ENCODE data around the gene MATK. TPM values are rescaled to one million over a fixed set of nuclear protein-coding genes. Genes with fewer than 3 reads are reported as not detected.
"Not testable (repeated sequence)": the region's sequence is repeated elsewhere in the genome, so short reads cannot be mapped to it uniquely, and the experiment has no call there.

The MATK gene
- total RNA-seq, 1 experiment from 2014 or later, result 3.9 TPM

- Histone ChIP-seq H3K36me3 (no peaks in the 10 kb centered on the region), H3K9me3 (no peaks in the 10 kb centered on the region), H3K4me3 (no peak overlapping the region), H3K27me3 (no peaks in the 10 kb centered on the region)
- DNase-seq, result no peak
These were observed 18.0 kb downstream of the MATK start for GRCh38 chr19:3768015-3768747.

- no peaks in the 10 kb centered on the region for H3K36me3 ChIP-seq
- no peak overlapping the region for H3K4me3 ChIP-seq
- no peak for DNase-seq
- H3K9me3 ChIP-seq, result no peaks in the 10 kb centered on the region
- no peaks in the 10 kb centered on the region for H3K27me3 ChIP-seq
These were observed 19.1 kb downstream of the MATK start for GRCh38 chr19:3767050-3767449.

GRCh38 chr19:3766520-3766919 lies 19.7 kb downstream of the MATK start:
- Histone ChIP-seq H3K36me3 (no peaks in the 10 kb centered on the region), H3K4me3 (no peak overlapping the region), H3K9me3 (no peaks in the 10 kb centered on the region), H3K27me3 (no peaks in the 10 kb centered on the region)
- DNase-seq, result no peak

- H3K4me3 ChIP-seq, DNase-seq, H3K9me3 ChIP-seq, H3K36me3 ChIP-seq, H3K27me3 ChIP-seq: not testable (repeated sequence)
These were observed 20.4 kb downstream of the MATK start for GRCh38 chr19:3765757-3766156.

GRCh38 chr19:3765121-3765520 lies 21.1 kb downstream of the MATK start:
- no peaks in the 10 kb centered on the region for H3K9me3 ChIP-seq
- no peak for DNase-seq
- H3K27me3 ChIP-seq, result no peaks in the 10 kb centered on the region
- H3K4me3 ChIP-seq, result no peak overlapping the region
- no peaks in the 10 kb centered on the region for H3K36me3 ChIP-seq

GRCh38 chr19:3762501-3763459 lies 23.4 kb downstream of the MATK start, which contains the start of gene MRPL54:
MRPL54 (plus strand) TSS chr19:3762682; CDS start chr19:3762701, 19 bp downstream.
- no peaks in the 10 kb centered on the region for H3K27me3 ChIP-seq
- H3K9me3 ChIP-seq, result no peaks in the 10 kb centered on the region
- H3K36me3 ChIP-seq, result no peaks in the 10 kb centered on the region
- DNase-seq, result peak; percentile 94
- peak within 1 kb of the TSS; percentile 89 for H3K4me3 ChIP-seq

- H3K4me3 ChIP-seq, result peak overlapping the region; percentile 73
- H3K9me3 ChIP-seq, result no peaks in the 10 kb centered on the region
- no peaks in the 10 kb centered on the region for H3K36me3 ChIP-seq
- DNase-seq, result no peak
- no peaks in the 10 kb centered on the region for H3K27me3 ChIP-seq
These were observed 24.1 kb downstream of the MATK start for GRCh38 chr19:3762130-3762473.

- Histone ChIP-seq H3K27me3 (no peaks in the 10 kb centered on the region), H3K9me3 (no peaks in the 10 kb centered on the region), H3K36me3 (no peaks in the 10 kb centered on the region), H3K4me3 (peak within 1 kb of the TSS; percentile 89)
- peak; percentile 78 for DNase-seq
These were observed 24.6 kb downstream of the MATK start, which contains the start of gene APBA3 for GRCh38 chr19:3761382-3762129. APBA3 (minus strand) TSS chr19:3761692; CDS start chr19:3760264, 1,428 bp downstream.

GRCh38 chr19:3760871-3761361 lies 25.3 kb downstream of the MATK start:
- H3K36me3 ChIP-seq, result no peaks in the 10 kb centered on the region
- peak overlapping the region; percentile 89 for H3K4me3 ChIP-seq
- no peaks in the 10 kb centered on the region for H3K27me3 ChIP-seq
- H3K9me3 ChIP-seq, result no peaks in the 10 kb centered on the region
- DNase-seq, result no peak

- Histone ChIP-seq H3K4me3 (no peak overlapping the region), H3K9me3 (no peaks in the 10 kb centered on the region), H3K27me3 (no peaks in the 10 kb centered on the region), H3K36me3 (no peaks in the 10 kb centered on the region)
- DNase-seq, result no peak
These were observed 26.5 kb downstream of the MATK start for GRCh38 chr19:3759482-3760254.

GRCh38 chr19:3758297-3758696 lies 27.9 kb downstream of the MATK start:
- H3K9me3 ChIP-seq, H3K36me3 ChIP-seq, H3K27me3 ChIP-seq, DNase-seq, H3K4me3 ChIP-seq: not testable (repeated sequence)

GRCh38 chr19:3757705-3758104 lies 28.5 kb downstream of the MATK start:
- not testable (repeated sequence) for H3K27me3 ChIP-seq, H3K9me3 ChIP-seq, DNase-seq, H3K36me3 ChIP-seq, H3K4me3 ChIP-seq

GRCh38 chr19:3753631-3754410 lies 32.4 kb downstream of the MATK start:
- Histone ChIP-seq H3K9me3 (no peaks in the 10 kb centered on the region), H3K36me3 (no peaks in the 10 kb centered on the region), H3K27me3 (no peaks in the 10 kb centered on the region), H3K4me3 (no peak overlapping the region)
- no peak for DNase-seq

- Histone ChIP-seq H3K27me3 (no peaks in the 10 kb centered on the region), H3K9me3 (no peaks in the 10 kb centered on the region), H3K4me3 (no peak overlapping the region), H3K36me3 (no peaks in the 10 kb centered on the region)
- DNase-seq, result no peak
These were observed 33.7 kb downstream of the MATK start for GRCh38 chr19:3752492-3752891.

- Histone ChIP-seq H3K36me3 (no peaks in the 10 kb centered on the region), H3K4me3 (no peak overlapping the region), H3K9me3 (no peaks in the 10 kb centered on the region), H3K27me3 (no peaks in the 10 kb centered on the region)
- no peak for DNase-seq
These were observed 34.9 kb downstream of the MATK start for GRCh38 chr19:3751236-3751635.

Measured in MG63 (cell line).